ENCODE data around the gene SUCLA2.
A peak's percentile ranks its signal among the peaks of the same experiment; 100 is the strongest.

Gene SUCLA2

DNA sequence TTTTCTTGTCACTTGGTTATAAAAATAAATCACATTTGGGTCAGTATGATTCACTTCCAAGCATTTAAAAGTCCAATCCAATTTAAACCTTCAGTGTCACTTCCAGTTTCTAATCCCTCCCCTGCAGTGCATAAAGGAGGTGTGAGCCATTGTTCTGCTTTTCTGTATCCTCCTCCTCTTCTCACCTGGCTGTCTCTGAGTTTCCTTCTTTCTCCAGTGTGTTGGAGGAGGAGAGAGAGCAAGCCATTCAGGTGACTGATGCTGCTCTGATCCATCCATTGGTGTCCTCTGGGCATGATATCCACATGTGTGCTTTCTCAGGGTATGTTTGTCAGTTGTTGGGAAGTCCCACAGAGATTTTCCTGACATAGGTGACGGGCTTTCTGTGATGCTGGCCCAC is 37.7 kb upstream of the SUCLA2 start:
- peak overlapping the region; percentile 67 to 74; a peak in 3 of 4 replicates for H3K4me3 ChIP-seq (ENCODE audit: low read depth in 1 of 2, low read length in 2 of 2)
- TF ChIP-seq, protein P1, sequence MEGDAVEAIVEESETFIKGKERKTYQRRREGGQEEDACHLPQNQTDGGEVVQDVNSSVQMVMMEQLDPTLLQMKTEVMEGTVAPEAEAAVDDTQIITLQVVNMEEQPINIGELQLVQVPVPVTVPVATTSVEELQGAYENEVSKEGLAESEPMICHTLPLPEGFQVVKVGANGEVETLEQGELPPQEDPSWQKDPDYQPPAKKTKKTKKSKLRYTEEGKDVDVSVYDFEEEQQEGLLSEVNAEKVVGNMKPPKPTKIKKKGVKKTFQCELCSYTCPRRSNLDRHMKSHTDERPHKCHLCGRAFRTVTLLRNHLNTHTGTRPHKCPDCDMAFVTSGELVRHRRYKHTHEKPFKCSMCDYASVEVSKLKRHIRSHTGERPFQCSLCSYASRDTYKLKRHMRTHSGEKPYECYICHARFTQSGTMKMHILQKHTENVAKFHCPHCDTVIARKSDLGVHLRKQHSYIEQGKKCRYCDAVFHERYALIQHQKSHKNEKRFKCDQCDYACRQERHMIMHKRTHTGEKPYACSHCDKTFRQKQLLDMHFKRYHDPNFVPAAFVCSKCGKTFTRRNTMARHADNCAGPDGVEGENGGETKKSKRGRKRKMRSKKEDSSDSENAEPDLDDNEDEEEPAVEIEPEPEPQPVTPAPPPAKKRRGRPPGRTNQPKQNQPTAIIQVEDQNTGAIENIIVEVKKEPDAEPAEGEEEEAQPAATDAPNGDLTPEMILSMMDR (IDR thresholded peaks at IDR 0.05; ENCODE audit: borderline replicate concordance, extremely low read depth, low read length, poor library complexity, severe bottlenecking), result no peak
- no peak for TF ChIP-seq EZH2 (IDR thresholded peaks at IDR 0.05; ENCODE audit: borderline replicate concordance, low read depth, low read length, severe bottlenecking)
- H3K27ac ChIP-seq (ENCODE audit: low read length), result peak overlapping the region; percentile 97
- H2AFZ ChIP-seq (ENCODE audit: low read depth, low read length), result peak overlapping the region; percentile 74; the same call in 1 of the 2 replicates
- peaks cover 43% of the 10 kb centered on the region for H3K36me3 ChIP-seq (ENCODE audit: insufficient read depth, low read length)
- H3K9me3 ChIP-seq (ENCODE audit: insufficient read depth, low read length, severe bottlenecking), result peaks cover 3% of the 10 kb centered on the region
- H3K9ac ChIP-seq (ENCODE audit: low read depth, low read length), result peak overlapping the region; percentile 74
- peak overlapping the region; percentile 87 for H3K4me2 ChIP-seq (ENCODE audit: insufficient read depth, low read length)
- DNase-seq (no peak), ATAC-seq (ENCODE audit: insufficient read depth, low read depth) (no peak)
- peaks cover 35% of the 10 kb centered on the region for H3K4me1 ChIP-seq (ENCODE audit: insufficient read depth, low read length)
- peaks cover 50% of the 10 kb centered on the region for H3K79me2 ChIP-seq (ENCODE audit: insufficient read depth, low read length)
- H3K27me3 ChIP-seq (ENCODE audit: insufficient read depth, low read length, poor library complexity), result no peaks in the 10 kb centered on the region
- H4K20me1 ChIP-seq (ENCODE audit: insufficient read depth, low read length), result no peaks in the 10 kb centered on the region

DNA sequence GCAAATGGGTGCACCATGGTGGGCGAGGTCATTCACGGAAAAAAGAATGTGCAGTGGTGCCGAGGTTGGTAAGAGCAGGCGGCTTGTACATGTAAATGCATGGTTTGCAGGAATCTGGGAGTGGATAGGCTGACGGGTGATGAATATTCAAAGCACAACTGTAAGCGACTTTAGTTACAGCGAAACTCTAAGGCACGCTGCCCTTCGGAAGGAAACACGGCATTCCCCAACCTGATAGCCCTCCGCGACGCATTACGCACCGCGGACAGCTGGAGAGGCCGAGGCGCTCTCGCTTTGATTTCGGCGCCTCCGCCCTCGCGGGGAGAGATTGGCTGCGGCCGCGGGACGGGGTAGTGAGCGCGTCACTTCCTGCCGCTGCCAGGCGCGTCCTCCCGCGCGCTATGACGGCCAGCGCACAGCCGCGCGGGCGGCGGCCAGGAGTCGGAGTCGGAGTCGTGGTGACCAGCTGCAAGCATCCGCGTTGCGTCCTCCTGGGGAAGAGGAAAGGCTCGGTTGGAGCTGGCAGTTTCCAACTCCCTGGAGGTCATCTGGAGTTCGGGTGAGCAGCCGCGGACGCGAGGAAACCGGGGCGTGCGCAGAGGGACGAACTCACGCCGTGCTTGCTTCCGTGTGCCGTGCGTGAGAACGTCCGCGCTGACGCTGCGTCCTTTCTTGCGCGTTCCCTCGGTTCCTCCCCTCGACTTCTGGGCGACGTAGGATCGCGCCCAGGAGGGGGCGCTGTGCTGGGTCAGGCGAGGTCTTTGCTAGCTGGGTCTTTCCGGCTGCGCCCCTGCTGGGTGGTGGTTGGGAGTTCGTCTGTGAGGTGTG is 36.5 kb upstream of the SUCLA2 start, which contains the start of gene NUDT15:
TSS of gene NUDT15 (plus strand) at position 381 of the 828 bp plus-strand sequence. CDS start at position 402, 21 bp downstream.
- Histone ChIP-seq H4K20me1 (ENCODE audit: insufficient read depth, low read length) (no peaks in the 10 kb centered on the region), H3K36me3 (ENCODE audit: insufficient read depth, low read length) (peaks cover 40% of the 10 kb centered on the region), H3K9me3 (ENCODE audit: insufficient read depth, low read length, severe bottlenecking) (peaks cover 8% of the 10 kb centered on the region), H3K27me3 (ENCODE audit: insufficient read depth, low read length, poor library complexity) (no peaks in the 10 kb centered on the region), H3K4me2 (ENCODE audit: insufficient read depth, low read length) (peak within 1 kb of the TSS; percentile 87), H2AFZ (ENCODE audit: low read depth, low read length) (peak within 1 kb of the TSS; percentile 74), H3K4me3 (ENCODE audit: low read depth in 1 of 2, low read length in 2 of 2) (peak within 1 kb of the TSS; percentile 67 to 74), H3K4me1 (ENCODE audit: insufficient read depth, low read length) (peaks cover 35% of the 10 kb centered on the region), H3K79me2 (ENCODE audit: insufficient read depth, low read length) (peaks cover 53% of the 10 kb centered on the region), H3K27ac (ENCODE audit: low read length) (peak within 1 kb of the TSS; percentile 97), H3K9ac (ENCODE audit: low read depth, low read length) (peak within 1 kb of the TSS; percentile 74)
- TF ChIP-seq, protein P1 (IDR thresholded peaks at IDR 0.05; ENCODE audit: borderline replicate concordance, extremely low read depth, low read length, poor library complexity, severe bottlenecking), result peak; percentile 99
- no peak for TF ChIP-seq EZH2 (IDR thresholded peaks at IDR 0.05; ENCODE audit: borderline replicate concordance, low read depth, low read length, severe bottlenecking)
- ATAC-seq (ENCODE audit: insufficient read depth, low read depth), result peak; percentile 88
- peak; percentile 97 for DNase-seq

DNA sequence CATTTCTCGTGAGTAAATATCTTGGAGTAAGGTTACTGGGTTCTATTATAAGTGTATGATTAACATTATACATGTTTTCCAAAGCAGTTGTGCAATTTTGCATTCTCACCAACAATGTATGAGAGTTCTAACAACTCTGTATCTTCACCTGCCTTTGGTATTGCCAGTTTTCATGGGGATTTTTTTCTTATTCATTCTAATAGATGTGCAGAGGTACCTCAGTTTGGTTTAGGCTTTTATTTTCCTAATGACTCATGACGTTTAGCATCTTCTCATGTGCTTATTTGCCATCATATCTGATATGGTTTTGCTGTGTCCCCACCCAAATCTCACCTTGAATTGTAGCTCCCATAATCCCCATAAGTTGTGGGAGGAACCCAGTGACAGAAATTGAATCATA is 28.8 kb upstream of the SUCLA2 start:
- no peak overlapping the region for H3K4me3 ChIP-seq (ENCODE audit: low read depth in 1 of 2, low read length in 2 of 2)
- no peak overlapping the region for H3K9ac ChIP-seq (ENCODE audit: low read depth, low read length)
- H3K27ac ChIP-seq (ENCODE audit: low read length), result no peak overlapping the region
- no peak for TF ChIP-seq EZH2 (IDR thresholded peaks at IDR 0.05; ENCODE audit: borderline replicate concordance, low read depth, low read length, severe bottlenecking)
- TF ChIP-seq, protein P1 (IDR thresholded peaks at IDR 0.05; ENCODE audit: borderline replicate concordance, extremely low read depth, low read length, poor library complexity, severe bottlenecking), result no peak
- no peaks in the 10 kb centered on the region for H3K4me1 ChIP-seq (ENCODE audit: insufficient read depth, low read length)
- no peak for DNase-seq
- H2AFZ ChIP-seq (ENCODE audit: low read depth, low read length), result no peak overlapping the region
- no peaks in the 10 kb centered on the region for H4K20me1 ChIP-seq (ENCODE audit: insufficient read depth, low read length)
- ATAC-seq (ENCODE audit: insufficient read depth, low read depth), result no peak
- peaks cover 30% of the 10 kb centered on the region for H3K36me3 ChIP-seq (ENCODE audit: insufficient read depth, low read length)
- H3K79me2 ChIP-seq (ENCODE audit: insufficient read depth, low read length), result peaks cover 9% of the 10 kb centered on the region; the same call in 1 of the 2 replicates
- no peaks in the 10 kb centered on the region for H3K27me3 ChIP-seq (ENCODE audit: insufficient read depth, low read length, poor library complexity)
- H3K4me2 ChIP-seq (ENCODE audit: insufficient read depth, low read length), result no peak overlapping the region
- H3K9me3 ChIP-seq (ENCODE audit: insufficient read depth, low read length, severe bottlenecking), result peaks cover 19% of the 10 kb centered on the region
